Ecto neural progenitor cell (in vitro differentiated cells): ENCODE measurements around the gene ADD1.

Experiments
- DNase-seq: peaks from one replicate; pipeline ENCODE4 v3.0.0-alpha.2; 2018; ENCODE audit warnings: low spot score

The ADD1 gene

DNA sequence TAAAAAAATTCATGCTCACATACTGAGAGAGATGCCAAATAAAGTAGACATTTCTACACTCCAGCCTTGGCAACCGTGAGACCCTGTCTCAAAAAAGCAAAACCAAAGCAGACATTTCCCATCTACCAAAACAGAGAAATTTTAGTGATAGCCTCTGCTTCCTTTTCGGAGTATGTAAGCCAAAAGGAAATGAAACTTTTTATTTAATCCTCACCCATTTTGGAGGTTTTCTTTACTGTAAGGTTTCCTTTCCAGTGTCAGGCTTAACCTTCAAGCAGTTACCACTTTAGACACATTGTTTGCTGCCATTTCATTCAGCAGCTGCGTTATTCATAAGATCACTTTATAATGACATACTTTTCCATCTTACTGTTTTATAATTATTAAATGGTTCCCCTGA is 15.9 kb downstream of the ADD1 start:
- DNase-seq = no peak

DNA sequence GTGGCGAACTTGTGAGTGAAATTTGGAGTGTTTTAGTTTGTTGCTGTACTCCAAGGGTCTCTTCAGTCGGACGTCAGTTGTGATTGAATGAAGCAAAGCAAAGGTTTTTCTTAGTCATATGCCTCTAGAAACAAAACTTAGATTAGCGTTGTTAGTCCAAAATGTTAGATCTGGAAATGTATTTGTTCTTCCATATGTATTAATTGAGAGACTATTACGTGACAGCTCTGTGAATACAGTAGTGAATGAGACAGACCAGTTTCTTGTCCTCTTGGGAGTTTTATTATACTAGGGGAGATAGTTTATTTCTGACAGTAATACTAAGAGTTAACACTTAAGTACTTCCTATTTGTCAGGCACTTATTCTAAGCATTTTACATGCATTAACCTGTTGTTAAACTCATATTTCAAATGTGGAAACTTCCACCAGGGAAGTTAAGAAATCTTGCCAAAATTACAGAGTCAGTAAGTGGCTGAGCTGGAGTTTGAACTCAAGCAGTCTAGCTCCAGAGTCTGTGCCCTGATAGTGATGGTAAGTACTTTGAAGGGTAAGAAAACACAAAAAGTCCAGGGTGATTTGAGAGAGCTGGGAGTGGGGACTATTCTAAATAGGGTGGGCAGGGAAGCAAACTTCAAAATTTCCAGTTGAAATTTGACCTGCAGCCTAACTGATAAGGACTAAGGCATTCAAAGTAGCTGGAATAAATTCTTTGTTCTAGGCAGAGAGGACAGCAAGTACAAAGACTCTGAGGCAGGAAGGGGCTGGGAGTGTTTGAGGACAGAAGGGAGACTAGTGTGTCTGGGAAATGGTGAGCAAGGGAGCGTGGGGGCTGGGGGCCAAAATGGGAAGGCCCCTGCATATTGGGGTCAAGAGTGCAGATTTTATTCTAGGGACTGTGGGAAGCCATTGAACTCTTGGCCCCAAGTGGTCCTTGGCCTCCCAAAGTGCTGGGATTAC is 17.0 kb downstream of the ADD1 start:
- DNase-seq = no peak

DNA sequence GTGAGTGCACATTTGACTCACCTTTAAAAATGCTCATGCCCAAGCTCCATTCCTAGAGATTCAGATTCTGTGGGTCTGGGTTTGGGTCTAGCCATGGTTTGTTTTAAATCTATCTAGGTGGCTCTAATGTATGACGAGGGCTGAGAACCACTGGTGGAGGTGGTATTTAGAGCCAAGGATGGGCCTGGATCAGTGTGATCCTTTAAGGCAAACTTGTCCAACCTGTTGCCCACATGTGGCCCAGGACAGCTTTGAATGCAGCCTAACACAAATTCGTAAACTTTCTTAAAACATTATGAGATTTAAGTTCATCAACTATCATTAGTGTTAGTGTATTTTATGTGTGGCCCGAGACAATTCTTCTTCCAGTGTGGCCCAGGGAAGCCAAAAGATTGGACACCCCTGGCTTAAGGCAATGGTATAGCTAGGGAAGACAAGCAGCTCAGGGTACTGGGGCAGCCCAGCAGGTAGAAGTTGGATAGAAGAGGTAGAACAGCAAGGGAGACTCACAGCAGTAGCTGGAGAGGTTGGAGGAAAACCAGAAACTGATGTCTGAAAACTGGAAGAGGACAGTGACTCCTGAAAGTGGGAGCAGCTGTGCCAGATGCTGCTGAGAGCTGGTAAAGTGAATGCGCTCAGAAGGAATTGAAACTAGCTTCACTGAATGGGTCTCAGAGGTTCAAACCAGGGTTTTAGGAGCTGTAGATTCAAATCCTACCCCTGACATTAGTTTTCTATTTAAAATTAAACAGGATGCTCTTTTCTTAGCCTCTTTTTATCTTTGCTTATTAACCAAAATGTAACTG is 18.2 kb downstream of the ADD1 start:
- no peak for DNase-seq

DNA sequence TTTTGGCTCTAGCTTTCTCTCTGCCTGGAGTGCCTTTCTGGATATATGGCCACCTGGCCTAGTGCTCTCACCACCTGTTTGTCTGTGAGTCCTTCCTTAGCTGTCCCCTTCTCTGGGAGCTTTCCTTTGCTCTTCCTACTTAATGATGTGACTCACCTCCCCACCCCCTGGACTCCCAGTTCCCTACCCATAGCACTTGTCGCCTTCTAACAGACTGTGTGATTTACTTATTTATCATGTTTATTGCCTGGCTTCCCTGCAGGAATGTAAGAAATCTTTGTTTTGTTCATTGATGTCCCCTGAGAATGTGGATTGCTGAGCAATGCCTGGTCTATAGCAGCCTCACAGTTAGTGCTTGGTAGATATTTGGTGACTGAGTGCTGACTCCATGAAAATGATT is 18.9 kb downstream of the ADD1 start:
- DNase-seq = no peak

DNA sequence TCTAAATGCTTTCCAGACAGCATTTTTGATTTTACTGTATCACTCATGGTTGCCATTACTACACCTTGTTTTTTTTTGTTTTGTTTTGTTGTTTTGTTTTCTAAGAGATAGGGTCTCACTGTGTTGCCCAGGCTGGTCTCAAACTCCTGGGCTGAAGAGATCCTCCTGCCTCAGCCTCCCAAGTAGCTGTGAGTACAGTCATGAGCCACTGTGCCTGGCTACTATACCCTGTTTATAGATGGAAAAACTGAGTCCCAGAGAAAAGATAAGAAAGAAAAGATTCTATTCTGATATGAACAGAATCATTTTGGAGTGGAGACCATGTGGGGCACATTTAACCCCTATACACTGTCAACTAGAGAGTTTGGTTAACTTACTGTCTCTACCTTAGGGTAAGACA is 20.0 kb downstream of the ADD1 start:
- no peak for DNase-seq

DNA sequence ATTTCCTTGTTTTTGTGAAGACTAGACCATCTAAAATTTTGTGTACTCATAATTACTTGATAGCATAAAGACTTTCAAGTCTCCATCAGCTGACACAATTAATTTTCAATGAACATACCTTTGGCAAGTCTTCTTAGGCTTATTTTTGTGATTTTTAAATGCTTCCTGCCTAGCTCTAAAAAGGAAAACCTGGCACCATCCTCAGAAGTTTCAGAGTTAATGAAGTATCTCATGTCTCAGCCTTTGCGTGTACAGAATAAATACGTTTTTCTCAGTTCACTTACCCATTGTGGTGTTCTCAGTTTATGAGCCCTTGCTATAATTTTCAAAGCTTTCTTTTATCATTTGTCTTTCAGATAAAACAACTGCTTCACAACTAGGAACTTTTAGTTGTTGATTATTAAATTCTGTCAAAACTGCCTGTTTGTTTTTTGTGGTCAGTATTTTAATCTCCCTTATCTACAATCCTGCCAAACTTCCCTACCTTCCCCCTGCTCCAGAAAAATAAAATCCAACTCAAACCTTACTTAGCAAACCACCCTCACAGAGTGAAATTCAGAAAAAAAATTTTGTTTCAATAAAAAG is 21.6 kb downstream of the ADD1 start:
- no peak for DNase-seq

DNA sequence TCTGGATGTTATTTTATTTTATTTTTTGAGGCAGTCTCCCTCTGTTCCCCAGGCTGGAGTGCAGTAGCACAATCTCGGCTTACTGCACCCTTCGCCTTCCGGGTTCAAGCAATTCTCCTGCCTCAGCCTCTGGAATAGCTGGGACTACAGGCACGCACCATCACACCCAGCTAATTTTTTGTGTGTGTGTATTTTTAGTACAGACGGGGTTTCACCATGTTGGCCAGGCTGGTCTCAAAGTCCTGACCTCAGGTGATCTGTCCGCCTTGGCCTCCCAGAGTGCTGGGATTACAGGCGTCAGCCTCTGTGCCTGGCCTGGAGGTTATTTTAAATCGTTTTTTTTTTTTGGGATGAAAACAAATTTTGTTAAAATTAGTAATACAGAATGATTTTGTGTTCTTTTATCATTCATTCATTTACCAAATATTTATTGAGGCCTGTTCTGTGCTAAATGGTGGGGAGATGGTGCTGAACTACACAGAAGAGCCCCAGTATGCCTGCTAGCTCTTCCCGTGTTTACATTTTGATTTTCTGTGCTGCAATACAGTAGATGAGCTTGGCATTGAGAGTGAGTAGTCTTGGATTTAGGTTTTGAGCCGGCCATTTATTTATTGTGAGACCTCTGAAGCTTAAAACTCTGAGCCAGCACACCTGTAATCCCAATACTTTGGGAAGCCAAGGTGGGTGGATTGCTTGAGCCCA is 22.7 kb downstream of the ADD1 start:
- no peak for DNase-seq

DNA sequence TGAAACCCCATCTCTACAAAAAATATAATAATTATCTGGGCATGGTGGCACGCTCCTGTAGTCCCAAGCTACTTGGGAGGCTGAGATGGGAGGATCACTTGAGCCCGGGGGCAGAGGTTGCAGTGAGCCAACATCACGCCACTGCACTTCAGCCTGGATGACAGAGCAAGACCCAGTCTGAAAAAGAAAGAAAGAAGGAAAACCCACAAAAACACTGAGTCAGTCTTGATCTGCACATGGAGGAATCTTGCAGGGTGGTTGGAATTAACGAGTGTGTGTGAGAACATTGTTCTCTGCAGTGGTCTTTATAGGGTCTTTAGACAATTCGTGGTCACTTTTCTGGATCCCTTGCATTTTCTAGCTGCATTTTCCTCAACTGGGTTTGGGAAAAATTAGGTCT is 23.2 kb downstream of the ADD1 start:
- DNase-seq = no peak

DNA sequence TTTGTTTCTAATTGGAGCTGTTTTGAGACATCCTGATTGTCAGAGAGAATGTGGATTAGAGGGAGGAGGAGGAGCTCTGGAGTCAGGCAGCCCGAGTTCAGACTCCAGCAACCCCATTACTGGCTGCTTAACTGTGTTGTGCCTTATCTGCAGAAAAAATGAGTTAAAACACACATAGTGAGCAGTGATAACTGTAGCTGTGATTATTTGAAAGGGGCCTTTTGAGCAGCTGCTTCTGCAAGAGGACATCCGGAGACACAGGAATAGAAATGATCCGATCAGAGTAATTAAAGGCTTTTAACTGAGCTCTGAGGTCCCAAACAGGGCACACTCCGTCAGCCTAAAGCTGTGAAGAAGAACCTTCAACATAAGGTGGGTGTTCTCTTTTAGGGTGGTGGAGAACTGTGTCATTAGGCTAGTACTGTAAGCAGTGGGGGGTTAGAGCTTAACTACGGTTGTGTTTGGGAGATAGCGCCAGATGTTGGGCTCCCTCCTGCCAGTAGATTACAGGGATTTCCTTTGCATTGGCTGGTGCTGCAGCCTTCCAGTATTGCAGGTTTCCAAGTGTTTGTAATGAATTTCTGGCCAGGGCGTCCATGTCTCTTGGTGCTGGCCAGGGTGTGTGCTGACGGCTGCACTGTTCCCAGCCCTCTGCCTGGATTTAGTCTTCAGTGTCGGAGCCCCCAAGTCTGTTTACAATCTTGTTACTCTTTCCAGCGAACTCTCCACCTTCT is 24.3 kb downstream of the ADD1 start:
- DNase-seq = no peak

DNA sequence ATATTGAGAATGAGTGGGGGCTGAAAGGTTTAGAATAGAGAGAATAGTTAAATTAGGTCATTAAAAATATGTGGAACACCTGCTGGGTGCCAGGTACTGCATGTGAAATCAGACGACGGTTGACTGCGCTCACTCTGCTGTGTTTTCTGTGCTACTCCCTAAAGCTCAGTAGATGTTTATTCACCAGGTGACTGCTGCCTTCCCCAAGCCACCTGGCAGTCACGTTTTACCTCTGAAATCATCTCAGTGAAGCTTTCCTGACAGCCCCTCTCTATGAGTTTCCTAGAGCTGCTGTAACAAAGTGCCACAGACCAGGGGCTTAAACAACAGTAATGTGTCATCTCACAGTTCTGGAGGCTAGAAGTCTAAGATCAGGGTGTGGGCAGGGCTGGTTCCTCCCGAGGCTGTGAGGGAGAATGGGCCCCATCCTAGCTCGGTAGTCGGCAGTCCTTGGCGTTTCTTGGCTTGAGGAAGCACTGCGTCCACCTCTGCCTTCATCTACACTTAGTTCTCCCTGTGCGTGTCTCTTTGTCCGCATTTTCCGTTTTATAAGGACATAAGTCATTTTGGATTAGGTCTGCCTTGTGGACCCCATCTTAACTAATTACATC is 25.3 kb downstream of the ADD1 start:
- no peak for DNase-seq

DNA sequence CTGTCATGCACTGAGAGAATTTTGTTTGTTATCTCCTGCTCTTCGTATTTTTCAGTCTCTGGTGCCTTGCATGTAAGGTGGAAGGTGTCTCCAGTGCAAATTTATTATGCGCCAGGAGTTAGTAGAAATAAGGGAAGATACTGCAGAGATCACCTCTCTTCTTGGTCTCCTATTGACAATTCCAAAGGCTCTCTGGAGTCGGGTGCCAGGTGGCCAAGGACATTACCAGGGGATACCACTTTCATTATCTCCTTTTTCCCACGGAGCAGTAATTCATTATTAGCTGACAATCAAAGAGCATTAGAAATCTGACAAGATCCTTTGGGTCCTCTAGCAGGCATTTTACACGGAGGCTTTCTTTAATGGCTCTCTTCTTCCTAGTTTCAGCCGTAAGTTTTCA is 26.0 kb downstream of the ADD1 start:
- no peak for DNase-seq

DNA sequence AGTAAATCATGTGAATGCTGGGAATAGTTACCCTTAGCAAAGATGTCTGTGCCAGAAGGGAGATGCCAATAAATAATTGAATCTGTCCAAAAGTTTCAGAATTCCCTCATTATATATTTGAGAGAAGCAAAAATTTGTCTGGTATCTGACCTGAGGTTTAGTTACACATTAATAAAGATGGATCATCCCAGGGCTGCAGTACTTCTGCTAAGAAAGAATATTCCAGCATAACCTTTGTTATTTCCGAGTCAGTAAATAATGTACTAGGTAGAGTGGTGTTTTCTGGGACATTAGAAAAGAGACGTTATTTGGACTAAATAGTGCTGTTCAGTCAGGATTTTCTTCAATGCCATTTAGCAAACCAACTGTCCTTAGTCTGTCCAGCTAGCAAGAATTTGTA is 26.4 kb downstream of the ADD1 start:
- no peak for DNase-seq

DNA sequence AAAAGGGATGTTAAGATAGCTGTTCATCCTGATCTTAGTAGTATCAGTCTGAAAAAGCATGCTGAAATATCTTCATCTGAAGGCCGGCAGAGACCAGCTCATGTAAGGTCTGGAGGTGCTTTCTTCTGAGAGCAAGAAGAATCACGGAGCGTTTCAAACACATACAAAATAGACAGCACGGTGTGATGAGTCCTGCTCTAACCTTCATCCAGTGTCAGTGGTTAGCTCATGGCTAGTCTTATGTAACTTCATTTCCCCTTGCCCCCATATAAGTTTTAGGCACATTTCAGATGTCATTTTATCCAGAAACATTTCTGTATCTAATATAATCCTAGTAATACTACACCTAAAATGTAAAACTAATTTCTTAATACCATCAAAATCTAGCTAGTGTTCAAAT is 27.8 kb downstream of the ADD1 start:
- DNase-seq = no peak

DNA sequence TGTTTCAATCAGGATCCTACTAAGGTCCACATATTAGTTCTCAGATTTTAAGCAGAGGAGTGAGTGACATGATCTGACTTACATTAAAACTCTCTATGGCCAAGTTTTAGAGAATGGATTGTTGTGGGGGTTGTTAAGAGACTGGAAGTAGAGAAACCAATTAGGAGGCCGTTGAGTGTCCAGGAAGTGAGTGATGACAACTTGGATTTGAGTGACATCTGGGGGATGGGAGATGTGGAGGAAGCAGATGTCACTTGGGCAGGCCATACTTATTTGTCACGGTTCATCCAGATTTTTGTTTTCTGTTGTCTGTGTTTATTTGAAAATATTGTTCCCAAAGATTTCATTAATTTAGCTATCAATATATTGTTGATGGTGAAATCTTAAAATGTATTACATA is 28.3 kb downstream of the ADD1 start:
- no peak for DNase-seq

DNA sequence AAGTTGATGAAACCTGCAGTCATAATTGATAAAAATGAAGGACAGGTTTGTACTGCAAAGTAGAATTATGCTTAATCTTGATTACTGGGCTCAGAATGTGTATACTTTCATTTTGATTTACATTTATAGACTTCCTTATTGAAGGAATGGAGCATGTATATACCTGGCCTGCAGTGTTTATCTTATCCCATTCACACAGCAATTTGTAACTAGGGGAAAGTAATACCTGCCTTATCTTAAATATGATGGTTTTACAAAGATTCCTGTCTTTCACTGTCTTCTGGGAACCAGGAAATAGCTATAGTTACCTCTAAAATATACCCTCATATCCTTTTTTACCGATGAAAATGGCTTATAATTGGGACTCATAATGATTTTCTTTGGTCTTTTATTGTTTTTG is 29.7 kb downstream of the ADD1 start:
- DNase-seq = no peak

DNA sequence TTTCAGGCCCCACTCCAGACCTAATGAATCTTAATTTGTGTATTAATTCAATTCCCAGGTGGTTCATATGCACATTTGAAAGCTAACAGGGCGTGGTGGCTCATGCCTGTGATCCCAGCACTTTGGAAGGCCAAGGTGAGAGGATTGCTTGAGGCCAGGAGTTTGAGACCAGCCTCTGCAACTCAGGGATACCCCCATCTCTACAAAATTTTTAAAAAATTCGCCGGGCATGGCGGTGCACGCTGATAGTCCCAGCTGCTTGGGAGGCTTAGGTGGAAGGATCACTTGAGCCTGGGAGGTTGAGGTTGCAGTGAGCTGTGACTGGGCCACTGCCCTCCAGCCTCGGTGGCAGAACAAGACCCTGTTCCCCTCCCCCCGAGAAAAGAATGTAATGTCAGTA is 31.2 kb downstream of the ADD1 start:
- DNase-seq = no peak

DNA sequence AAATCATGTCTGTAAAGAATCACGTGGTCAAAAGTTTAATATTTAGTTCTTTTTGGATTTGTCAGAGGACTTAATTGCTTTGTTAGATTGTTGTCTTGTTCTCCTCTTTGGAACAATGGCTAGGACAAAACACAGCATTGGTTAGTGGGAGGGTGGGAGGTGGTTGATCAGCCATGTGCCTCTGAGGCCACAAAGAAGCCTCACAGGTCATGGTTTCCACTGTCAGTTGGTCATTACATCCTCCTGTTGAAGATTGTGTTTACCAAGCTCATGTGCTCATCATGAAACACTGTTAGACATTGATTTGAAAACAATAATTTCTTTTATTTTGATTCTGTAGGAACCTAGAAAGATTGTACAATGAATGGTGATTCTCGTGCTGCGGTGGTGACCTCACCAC is 31.9 kb downstream of the ADD1 start:
- no peak for DNase-seq

DNA sequence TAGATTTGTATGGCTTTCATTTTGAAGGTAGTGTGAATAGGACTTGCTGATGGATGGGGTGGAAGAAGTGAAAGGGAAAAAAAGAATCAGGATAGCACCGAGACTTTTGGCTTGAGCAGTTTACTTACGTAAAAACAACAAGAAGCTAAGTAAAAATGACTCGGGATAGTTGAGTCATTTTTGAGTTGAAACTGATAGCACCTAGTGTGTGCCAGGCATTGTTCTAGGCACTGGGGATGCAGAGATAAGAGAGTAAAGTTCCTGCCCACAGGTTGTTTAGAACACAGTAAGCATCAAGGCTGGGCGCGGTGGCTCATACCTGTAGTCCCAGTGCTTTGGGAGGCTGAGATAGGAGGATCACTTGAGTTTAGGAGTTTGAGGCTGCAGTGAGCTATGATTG is 34.7 kb downstream of the ADD1 start:
- no peak for DNase-seq

DNA sequence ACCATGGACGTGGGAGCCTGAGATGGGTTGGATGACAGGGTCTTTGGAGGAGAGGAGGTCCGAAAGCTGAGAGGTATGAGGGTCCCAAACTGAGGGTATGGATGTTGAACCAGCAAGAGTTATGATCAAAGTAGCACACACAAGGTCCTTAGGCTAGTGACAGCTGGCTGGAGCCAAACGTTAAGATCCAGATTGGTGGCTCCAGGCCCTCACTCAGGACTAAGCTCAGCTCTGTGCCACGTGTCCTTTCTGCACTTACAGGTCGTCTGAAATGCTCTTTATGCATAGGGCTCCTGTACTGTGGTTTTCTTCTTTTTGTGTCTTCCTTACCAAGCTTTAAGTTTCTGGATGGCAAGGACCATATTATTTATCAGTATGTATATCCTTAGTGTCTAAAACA is 35.4 kb downstream of the ADD1 start:
- DNase-seq = no peak

DNA sequence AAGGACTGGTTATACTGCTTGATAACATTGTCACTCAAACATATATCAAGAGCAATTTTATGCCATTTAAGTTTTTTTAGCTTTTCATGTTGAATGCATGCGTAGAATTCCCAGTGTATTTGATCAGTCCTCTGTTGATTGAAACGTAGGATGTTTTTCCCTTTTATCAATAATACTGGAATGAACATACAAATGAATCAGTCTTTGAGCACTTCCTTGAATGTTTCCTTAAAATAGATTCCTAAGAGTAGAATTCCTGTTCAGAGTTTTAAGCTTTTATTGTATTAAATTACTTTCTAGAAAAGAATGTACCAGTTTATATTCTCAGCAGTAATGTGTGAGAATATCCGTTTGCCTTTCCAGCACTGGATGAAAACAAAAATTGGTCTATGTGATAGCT is 37.8 kb downstream of the ADD1 start:
- DNase-seq = no peak

DNA sequence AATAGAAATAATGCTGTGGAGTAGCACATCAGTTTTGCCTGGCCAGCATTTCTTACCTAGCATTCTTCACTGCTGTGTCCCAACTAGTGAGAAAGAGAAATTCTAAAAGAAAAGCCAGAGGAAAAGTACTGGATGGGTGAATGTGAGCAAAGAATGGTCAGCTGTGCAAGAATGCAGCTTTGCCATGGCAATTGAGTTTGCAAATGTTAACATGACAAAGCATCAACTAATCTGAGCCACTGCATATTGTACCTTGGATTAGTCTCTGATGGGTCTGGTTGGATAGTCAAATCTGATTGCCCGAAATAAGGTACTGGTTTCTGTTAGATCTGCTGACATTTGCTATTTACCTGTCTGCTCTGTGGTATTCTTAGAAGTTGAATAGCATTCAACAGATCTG is 38.7 kb downstream of the ADD1 start:
- DNase-seq = no peak
